Right cardiac atrium (tissue), 5 donors: Measurements from ENCODE around the gene SEC24C. TPM values are rescaled to one million over a fixed set of nuclear protein-coding genes. Genes with fewer than 3 reads are reported as not detected.
A peak's percentile ranks its signal among the peaks of the same experiment; 100 is the strongest.
"Not testable (repeated sequence)": the region's sequence is repeated elsewhere in the genome, so short reads cannot be mapped to it uniquely, and the experiment has no call there.

Experiments used
- ATAC-seq, 2 donors: fragments of 200-7000 bp; cut with Tn5 transposase; one replicate each; pipeline versions ENCODE4 v1.8.0 to v1.9.1; 2020; ENCODE audit warnings: moderate library complexity in 2 of 2, mild to moderate bottlenecking in 1 of 2
- DNase-seq, 3 donors: peaks; one replicate each; pipeline ENCODE4 v3.0.0-alpha.2; 2020
- H3K27ac ChIP-seq: one replicate; pipeline ENCODE4 v1.5.1; 2013; ENCODE audit warnings: mild to moderate bottlenecking, low read length, control low read depth, moderate library complexity
- H3K27me3 ChIP-seq: one replicate; pipeline ENCODE4 v1.6.1; 2013; ENCODE audit not compliant: control insufficient read depth, insufficient read depth
- H3K4me1 ChIP-seq: one replicate; pipeline ENCODE4 v1.6.1; 2013; ENCODE audit warnings: low read length; ENCODE audit not compliant: control insufficient read depth, insufficient read depth
- H3K4me3 ChIP-seq: one replicate; pipeline ENCODE4 v1.5.1; 2013; ENCODE audit warnings: low read length, control low read depth
- H3K9me3 ChIP-seq: one replicate; pipeline ENCODE4 v1.6.1; 2013; ENCODE audit warnings: low read length; ENCODE audit not compliant: control insufficient read depth
- WGBS: extraction: QIAGEN DNeasy Blood & Tissue Kit; methylation state at CpG from one replicate; pipeline ENCODE4 v1.1.7; 2013; 5-methylcytosine and 5-hydroxymethylcytosine counted together
- intact Hi-C, 4 donors: fragments of 100-400 bp; cut with DNase I; formaldehyde crosslinking; loops; one replicate each; pipeline versions ENCODE4 v1.11.0 to v1.14.0; 2022 to 2023
- polyA plus RNA-seq: library from polyadenylated mRNA; stranded (reverse); fragments of 200-250 nt; gene quantifications from one replicate; pipeline ENCODE4 v1.2.3, GENCODE V29; 2013
- total RNA-seq, 4 donors: library from RNA; stranded (reverse); fragmentation: NEBNext Ultra II Directional; extraction: Animal tissue kit (Norgen Biotek cat#: 25700); gene quantifications; one replicate each; pipeline ENCODE4 v1.2.1, GENCODE V29; 2021
- donor health status: healthy with polysubstance abuse.
- donor health status: DM: no; HTN: yes; CAD: no.
- donor health status: DM: no; HTN: no; CAD: no.
- donor health status: DM: no; HTN: yes; CAD: no; lungs with severe emphysema.
- donor health status: DM: yes; HTN: yes; CAD: no.

SEC24C gene
- total and polyA plus RNA-seq, 5 donors = 30.6 to 50.9 (median 45.6) TPM

DNA sequence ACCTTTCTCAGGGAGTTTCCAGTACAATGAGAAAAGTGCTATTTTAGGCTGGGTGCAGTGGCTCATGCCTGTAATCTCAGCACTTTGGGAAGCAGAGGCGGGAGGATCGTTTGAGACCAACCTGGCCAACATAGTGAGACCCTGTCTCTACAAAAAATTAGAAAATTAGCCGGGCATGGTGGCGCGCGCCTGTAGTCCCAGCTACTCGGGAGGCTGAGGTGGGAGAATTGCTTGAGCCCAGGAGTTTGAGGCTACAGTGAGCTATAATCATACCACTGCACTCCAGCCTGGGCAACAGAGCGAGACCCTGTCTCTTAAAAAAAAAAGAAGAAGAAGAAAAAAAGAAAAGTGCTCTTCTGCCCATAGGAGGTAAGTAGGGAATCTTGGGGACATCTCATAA is 51.9 kb downstream of the SEC24C start:
- ATAC-seq, H3K9me3 ChIP-seq, H3K27ac ChIP-seq, H3K27me3 ChIP-seq, intact Hi-C loops, H3K4me1 ChIP-seq, DNase-seq, H3K4me3 ChIP-seq: not testable (repeated sequence)
- WGBS = 95% methylated on average over 8 of the region's 8 CpGs

DNA sequence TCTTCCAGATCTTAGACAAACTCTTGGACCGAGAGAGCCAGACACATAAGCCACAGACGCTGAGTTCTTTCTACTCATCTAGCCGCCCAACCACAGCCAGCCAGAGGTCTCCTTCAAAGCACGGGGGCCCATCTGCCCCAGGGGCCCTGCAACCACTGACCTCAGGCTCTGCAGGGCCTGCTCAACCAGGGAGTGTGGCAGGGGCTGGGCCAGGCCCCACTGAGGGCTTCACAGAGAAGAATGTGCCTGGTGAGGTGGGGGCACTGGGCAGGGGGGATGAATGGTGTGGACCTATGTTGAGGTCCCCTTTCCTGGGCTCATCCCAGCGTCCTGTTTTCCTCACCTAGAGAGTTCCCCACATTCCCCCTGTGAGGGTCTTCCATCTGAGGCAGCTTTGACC is 52.6 kb downstream of the SEC24C start:
- no peaks in the 10 kb centered on the region for H3K9me3 ChIP-seq
- ATAC-seq (no peak), DNase-seq (no peak)
- intact Hi-C loops = no loop called here
- no peak overlapping the region for H3K27ac ChIP-seq
- no peaks in the 10 kb centered on the region for H3K4me1 ChIP-seq
- 82% methylated on average over 5 of the region's 5 CpGs for WGBS
- no peaks in the 10 kb centered on the region for H3K27me3 ChIP-seq
- no peak overlapping the region for H3K4me3 ChIP-seq

GRCh38 chr10:73797324-73798025 is 53.3 kb downstream of the SEC24C start:
- 90% methylated on average over 19 of the region's 19 CpGs for WGBS
- no peak for ATAC-seq

DNA sequence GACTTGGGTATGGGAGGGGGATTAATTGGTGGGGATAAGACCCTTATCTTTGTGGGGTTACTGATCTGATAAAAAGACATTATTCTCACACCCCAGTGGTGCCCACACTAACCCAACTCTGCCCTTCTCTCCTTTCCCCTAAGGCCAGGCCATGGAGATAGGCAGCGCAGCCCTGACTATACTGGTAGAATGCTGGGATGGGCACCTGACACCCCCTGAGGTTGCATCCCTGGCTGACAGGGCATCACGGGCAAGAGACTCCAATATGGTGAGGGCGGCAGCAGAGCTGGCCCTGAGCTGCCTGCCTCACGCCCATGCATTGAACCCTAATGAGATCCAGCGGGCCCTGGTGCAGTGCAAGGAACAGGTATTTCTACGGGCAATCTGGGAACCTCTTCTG is 53.9 kb downstream of the SEC24C start:
- intact Hi-C loops = no loop called here
- ATAC-seq (no peak), DNase-seq (no peak)
- Histone ChIP-seq H3K4me3 (no peak overlapping the region), H3K27me3 (no peaks in the 10 kb centered on the region), H3K9me3 (no peaks in the 10 kb centered on the region), H3K27ac (no peak overlapping the region), H3K4me1 (no peaks in the 10 kb centered on the region)
- 91% methylated on average over 6 of the region's 6 CpGs for WGBS

More at GRCh38 chr10:73797324-73798025, 53.3 kb downstream of the SEC24C start:
- intact Hi-C loops = no loop called here
- Histone ChIP-seq H3K27me3 (no peaks in the 10 kb centered on the region), H3K4me3 (no peak overlapping the region), H3K9me3 (no peaks in the 10 kb centered on the region), H3K4me1 (no peaks in the 10 kb centered on the region), H3K27ac (no peak overlapping the region)
- no peak for DNase-seq

DNA sequence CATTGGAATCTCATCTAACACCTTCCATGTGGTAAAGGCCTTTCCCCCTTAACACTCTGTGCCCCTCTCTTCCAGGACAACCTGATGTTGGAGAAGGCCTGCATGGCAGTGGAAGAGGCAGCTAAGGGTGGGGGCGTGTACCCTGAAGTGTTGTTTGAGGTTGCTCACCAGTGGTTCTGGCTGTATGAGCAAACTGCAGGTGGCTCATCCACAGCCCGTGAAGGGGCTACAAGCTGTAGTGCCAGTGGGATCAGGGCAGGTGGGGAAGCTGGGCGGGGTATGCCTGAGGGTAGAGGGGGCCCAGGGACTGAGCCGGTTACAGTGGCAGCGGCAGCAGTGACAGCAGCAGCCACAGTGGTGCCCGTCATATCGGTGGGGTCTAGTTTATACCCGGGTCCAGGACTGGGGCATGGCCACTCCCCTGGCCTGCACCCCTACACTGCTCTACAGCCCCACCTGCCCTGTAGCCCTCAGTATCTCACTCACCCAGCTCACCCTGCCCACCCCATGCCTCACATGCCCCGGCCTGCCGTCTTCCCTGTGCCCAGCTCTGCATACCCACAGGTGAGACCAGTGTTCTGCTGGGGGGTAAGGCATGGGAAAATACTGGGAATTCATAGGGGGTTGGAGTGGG is 54.9 kb downstream of the SEC24C start:
- Histone ChIP-seq H3K27me3 (no peaks in the 10 kb centered on the region), H3K4me1 (no peaks in the 10 kb centered on the region), H3K4me3 (no peak overlapping the region), H3K9me3 (no peaks in the 10 kb centered on the region), H3K27ac (no peak overlapping the region)
- DNase-seq = no peak
- ATAC-seq = peak; percentile 15
- 81% methylated on average over 10 of the region's 10 CpGs for WGBS
- intact Hi-C loops = no loop called here

- intact Hi-C loops = no loop called here
- Histone ChIP-seq H3K27me3 (no peaks in the 10 kb centered on the region), H3K9me3 (no peaks in the 10 kb centered on the region), H3K4me1 (no peaks in the 10 kb centered on the region), H3K4me3 (no peak overlapping the region), H3K27ac (no peak overlapping the region)
- ATAC-seq = peak; percentile 8
- DNase-seq = no peak
- WGBS = 69% methylated on average over 9 of the region's 9 CpGs
Observed at GRCh38 chr10:73799899-73800559, 55.9 kb downstream of the SEC24C start.

GRCh38 chr10:73800560-73801252 is 56.5 kb downstream of the SEC24C start:
- intact Hi-C loops = no loop called here

DNA sequence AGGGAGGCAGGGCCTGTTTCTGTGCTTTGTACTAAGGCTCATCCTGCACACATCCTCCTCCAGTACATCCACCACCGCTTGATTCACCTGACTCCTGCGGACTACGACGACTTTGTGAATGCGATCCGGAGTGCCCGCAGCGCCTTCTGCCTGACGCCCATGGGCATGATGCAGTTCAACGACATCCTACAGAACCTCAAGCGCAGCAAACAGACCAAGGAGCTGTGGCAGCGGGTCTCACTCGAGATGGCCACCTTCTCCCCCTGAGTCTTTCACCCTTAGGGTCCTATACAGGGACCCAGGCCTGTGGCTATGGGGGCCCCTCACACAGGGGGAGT is 57.0 kb downstream of the SEC24C start:
- Histone ChIP-seq H3K27ac (no peak overlapping the region), H3K27me3 (no peaks in the 10 kb centered on the region), H3K4me3 (no peak overlapping the region), H3K4me1 (no peaks in the 10 kb centered on the region), H3K9me3 (no peaks in the 10 kb centered on the region)
- 92% methylated on average over 13 of the region's 13 CpGs for WGBS
- DNase-seq = no peak
- ATAC-seq = no peak
- intact Hi-C loops = no loop called here

More at GRCh38 chr10:73800560-73801252, 56.5 kb downstream of the SEC24C start:
- no peak overlapping the region for H3K27ac ChIP-seq
- H3K4me1 ChIP-seq = no peaks in the 10 kb centered on the region
- WGBS = 78% methylated on average over 20 of the region's 20 CpGs
- ATAC-seq (peak; percentile 4 to 5), DNase-seq (no peak)
- no peaks in the 10 kb centered on the region for H3K27me3 ChIP-seq
- H3K4me3 ChIP-seq = no peak overlapping the region
- H3K9me3 ChIP-seq = no peaks in the 10 kb centered on the region

GRCh38 chr10:73802276-73802991 is 58.3 kb downstream of the SEC24C start:
- peaks cover 4% of the 10 kb centered on the region for H3K4me1 ChIP-seq
- no peak overlapping the region for H3K27ac ChIP-seq
- H3K27me3 ChIP-seq = no peaks in the 10 kb centered on the region
- intact Hi-C loops = no loop called here
- H3K9me3 ChIP-seq = no peaks in the 10 kb centered on the region
- 78% methylated on average over 11 of the region's 11 CpGs for WGBS
- ATAC-seq (no peak), DNase-seq (no peak)
- H3K4me3 ChIP-seq = no peak overlapping the region

- DNase-seq (peak in 1 of 3 donors; percentile 28), ATAC-seq (no peak)
- H3K27ac ChIP-seq = no peak overlapping the region
- intact Hi-C loops = no loop called here
- H3K4me3 ChIP-seq = no peak overlapping the region
- H3K4me1 ChIP-seq = peaks cover 4% of the 10 kb centered on the region
- H3K27me3 ChIP-seq = no peaks in the 10 kb centered on the region
- H3K9me3 ChIP-seq = no peaks in the 10 kb centered on the region
Observed at GRCh38 chr10:73803680-73804286, 59.6 kb downstream of the SEC24C start.
